Measurements from ENCODE around the gene PSMB10. TPM values are rescaled to one million over a fixed set of nuclear protein-coding genes. Genes with fewer than 3 reads are reported as not detected.
A peak's percentile ranks its signal among the peaks of the same experiment; 100 is the strongest.

The PSMB10 gene
- total RNA-seq, 1 donor from 2014 or later, result 17.2 TPM

DNA sequence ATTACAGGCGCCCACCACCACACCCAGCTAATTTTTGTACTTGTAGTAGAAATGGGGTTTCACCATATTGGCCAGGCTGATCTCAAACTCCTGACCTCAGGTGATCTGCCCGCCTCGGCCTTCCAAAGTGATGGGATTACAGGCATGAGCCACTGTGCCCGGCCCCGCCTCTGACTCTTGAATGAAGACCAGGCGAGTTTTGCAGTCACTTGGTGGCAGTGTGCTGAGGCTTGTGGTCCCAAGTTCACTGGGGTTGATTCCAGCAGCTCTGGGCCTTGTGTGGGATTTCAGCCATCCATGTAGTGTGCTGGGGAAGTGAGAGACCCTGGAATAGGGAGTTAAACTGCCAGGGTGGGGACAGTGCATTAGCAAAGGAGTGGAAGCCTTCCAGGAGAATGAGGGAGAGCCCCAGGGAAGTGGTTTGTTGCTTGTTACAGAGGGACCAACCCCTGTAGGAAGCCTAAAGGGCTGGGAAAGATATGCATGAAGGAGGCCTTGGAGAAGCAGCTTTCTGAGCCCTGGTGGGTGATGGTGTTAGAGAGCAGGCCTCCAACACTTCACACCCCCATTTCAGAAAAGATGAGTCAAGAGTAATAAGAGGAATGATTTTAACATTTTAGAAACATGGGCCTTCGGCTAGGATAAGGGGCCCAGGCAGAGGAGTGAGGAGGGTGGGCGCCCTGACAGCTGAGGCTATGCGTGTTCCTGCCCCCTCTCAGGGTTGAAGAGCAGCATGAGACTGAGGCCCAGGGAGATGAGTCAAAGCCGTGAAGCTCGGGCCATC is 29.1 kb downstream of the PSMB10 start:
- no peaks in the 10 kb centered on the region for H3K27me3 Mint-ChIP-seq (ENCODE audit: low read depth)
- TF ChIP-seq, protein P1, sequence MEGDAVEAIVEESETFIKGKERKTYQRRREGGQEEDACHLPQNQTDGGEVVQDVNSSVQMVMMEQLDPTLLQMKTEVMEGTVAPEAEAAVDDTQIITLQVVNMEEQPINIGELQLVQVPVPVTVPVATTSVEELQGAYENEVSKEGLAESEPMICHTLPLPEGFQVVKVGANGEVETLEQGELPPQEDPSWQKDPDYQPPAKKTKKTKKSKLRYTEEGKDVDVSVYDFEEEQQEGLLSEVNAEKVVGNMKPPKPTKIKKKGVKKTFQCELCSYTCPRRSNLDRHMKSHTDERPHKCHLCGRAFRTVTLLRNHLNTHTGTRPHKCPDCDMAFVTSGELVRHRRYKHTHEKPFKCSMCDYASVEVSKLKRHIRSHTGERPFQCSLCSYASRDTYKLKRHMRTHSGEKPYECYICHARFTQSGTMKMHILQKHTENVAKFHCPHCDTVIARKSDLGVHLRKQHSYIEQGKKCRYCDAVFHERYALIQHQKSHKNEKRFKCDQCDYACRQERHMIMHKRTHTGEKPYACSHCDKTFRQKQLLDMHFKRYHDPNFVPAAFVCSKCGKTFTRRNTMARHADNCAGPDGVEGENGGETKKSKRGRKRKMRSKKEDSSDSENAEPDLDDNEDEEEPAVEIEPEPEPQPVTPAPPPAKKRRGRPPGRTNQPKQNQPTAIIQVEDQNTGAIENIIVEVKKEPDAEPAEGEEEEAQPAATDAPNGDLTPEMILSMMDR (IDR thresholded peaks at IDR 0.05; ENCODE audit: unreplicated experiment), result no peak
- no peaks in the 10 kb centered on the region for H3K9me3 Mint-ChIP-seq
- H3K36me3 Mint-ChIP-seq, result peaks cover 16% of the 10 kb centered on the region
- no peak overlapping the region for H3K4me3 Mint-ChIP-seq
- no peak overlapping the region for H3K27ac Mint-ChIP-seq
- H3K4me1 Mint-ChIP-seq, result no peaks in the 10 kb centered on the region
- DNase-seq (ENCODE audit: low spot score in 2 of 2, unreplicated experiment in 2 of 2), result no peak

DNA sequence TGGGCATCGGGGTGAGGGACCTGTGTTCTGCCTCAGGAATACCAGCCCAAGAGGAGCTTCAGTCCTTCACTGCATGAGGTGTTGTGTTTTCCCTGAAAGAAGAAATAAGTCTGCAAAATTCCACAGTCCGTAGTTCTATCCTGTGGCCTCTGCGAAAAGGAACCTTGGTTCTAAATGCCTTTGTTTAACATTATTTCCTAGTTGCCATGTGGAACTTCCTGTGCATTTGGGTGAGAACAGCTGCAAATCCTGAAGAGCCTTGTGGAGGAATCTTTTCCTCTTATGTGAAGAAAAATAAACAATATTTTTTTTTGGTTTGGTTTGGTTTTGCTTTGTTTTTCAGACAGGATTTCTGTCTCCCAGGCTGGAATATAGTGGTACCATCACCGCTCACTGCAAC is 33.8 kb downstream of the PSMB10 start:
- peaks cover 10% of the 10 kb centered on the region for H3K36me3 Mint-ChIP-seq
- H3K4me3 Mint-ChIP-seq, result no peak overlapping the region
- H3K27ac Mint-ChIP-seq, result no peak overlapping the region
- DNase-seq (ENCODE audit: low spot score in 2 of 2, unreplicated experiment in 2 of 2), result no peak
- no peaks in the 10 kb centered on the region for H3K9me3 Mint-ChIP-seq
- no peaks in the 10 kb centered on the region for H3K27me3 Mint-ChIP-seq (ENCODE audit: low read depth)
- TF ChIP-seq, protein P1 (IDR thresholded peaks at IDR 0.05; ENCODE audit: unreplicated experiment), result no peak
- no peaks in the 10 kb centered on the region for H3K4me1 Mint-ChIP-seq

- no peak overlapping the region for H3K27ac Mint-ChIP-seq
- H3K4me3 Mint-ChIP-seq, result no peak overlapping the region
- peaks cover 10% of the 10 kb centered on the region for H3K36me3 Mint-ChIP-seq
- no peak for DNase-seq (ENCODE audit: low spot score in 2 of 2, unreplicated experiment in 2 of 2)
- no peaks in the 10 kb centered on the region for H3K9me3 Mint-ChIP-seq
- TF ChIP-seq, protein P1 (IDR thresholded peaks at IDR 0.05; ENCODE audit: unreplicated experiment), result no peak
- no peaks in the 10 kb centered on the region for H3K4me1 Mint-ChIP-seq
- H3K27me3 Mint-ChIP-seq (ENCODE audit: low read depth), result no peaks in the 10 kb centered on the region
Measured at GRCh38 chr16:67901734-67902133, 34.9 kb downstream of the PSMB10 start.

DNA sequence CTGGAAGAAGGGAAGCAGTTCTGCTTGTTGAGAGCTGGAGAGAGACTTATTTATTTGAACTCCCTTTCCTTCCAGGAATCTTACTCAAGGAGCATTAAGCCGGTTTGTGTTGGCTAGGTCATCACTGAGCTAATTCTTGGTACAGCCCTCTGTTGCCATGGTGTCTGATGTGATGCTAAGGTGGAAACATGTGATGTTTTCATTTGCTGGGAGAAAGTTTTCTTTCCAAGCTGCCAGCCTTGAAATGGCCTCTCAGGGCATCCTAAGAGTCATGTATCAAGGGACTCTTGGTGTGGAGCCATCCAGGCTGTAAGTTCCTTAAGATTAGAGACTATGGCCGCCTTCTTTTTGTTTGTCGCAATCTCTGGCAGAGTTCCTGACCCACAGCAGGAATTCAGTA is 39.4 kb downstream of the PSMB10 start:
- Mint-ChIP-seq H3K9me3 (no peaks in the 10 kb centered on the region), H3K36me3 (peaks cover 3% of the 10 kb centered on the region), H3K27me3 (ENCODE audit: low read depth) (no peaks in the 10 kb centered on the region), H3K27ac (no peak overlapping the region), H3K4me1 (peaks cover 17% of the 10 kb centered on the region), H3K4me3 (no peak overlapping the region)
- no peak for DNase-seq (ENCODE audit: low spot score in 2 of 2, unreplicated experiment in 2 of 2)
- TF ChIP-seq, protein P1 (IDR thresholded peaks at IDR 0.05; ENCODE audit: unreplicated experiment), result no peak

DNA sequence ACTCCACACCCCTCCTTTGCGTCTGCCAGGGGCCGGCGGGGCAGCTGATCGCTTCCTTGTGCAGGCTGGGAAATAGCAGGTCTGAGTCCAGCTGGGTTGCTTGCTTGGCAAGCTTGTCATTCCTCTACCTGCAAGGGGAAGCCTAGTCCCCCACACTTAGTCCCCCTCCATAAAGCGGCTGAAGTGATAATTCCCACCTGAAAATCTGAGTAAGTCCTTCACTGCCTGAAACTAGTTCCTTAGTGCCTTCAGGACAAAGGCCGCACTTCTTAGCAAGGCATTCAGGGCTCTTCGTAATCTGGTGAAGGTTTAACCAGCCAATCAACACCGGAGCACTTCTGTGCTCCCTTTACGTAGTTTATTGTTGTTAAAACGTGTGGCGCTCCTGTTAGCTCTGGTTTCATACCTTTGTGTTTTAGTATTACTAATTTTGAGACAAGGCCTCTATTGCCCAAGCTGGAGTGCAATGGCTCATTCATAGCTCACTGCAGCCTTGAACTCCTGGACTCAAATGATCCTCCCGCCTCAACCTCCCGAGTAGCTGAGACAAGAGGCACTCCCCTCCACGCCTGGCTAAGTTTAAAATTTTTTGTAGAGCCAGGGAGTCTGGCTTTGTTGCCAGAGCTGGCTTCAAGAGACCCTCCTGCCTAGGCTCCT is 42.8 kb downstream of the PSMB10 start:
- Mint-ChIP-seq H3K4me3 (peak overlapping the region; percentile 98), H3K4me1 (peaks cover 17% of the 10 kb centered on the region), H3K27ac (peak overlapping the region; percentile 99), H3K27me3 (ENCODE audit: low read depth) (no peaks in the 10 kb centered on the region), H3K9me3 (no peaks in the 10 kb centered on the region), H3K36me3 (no peaks in the 10 kb centered on the region)
- DNase-seq (ENCODE audit: low spot score in 2 of 2, unreplicated experiment in 2 of 2), result no peak
- TF ChIP-seq, protein P1 (IDR thresholded peaks at IDR 0.05; ENCODE audit: unreplicated experiment), result no peak

All from mesothelial cell of epicardium (in vitro differentiated cells).